Measurements from ENCODE around the gene SV2A.
"Not testable (repeated sequence)": the region's sequence is repeated elsewhere in the genome, so short reads cannot be mapped to it uniquely, and the experiment has no call there.

The SV2A gene

GRCh38 chr1:149888247-149888998, 29.2 kb downstream of the SV2A start:
- TF ChIP-seq CTCF (IDR thresholded peaks at IDR 0.05; ENCODE audit: insufficient read depth, low read depth, low read length, missing control alignments), result peak; percentile 70
- DNase-seq (ENCODE audit: low read depth), result peak; percentile 87
- peak overlapping the region; percentile 91 for H3K4me3 ChIP-seq (ENCODE audit: low read length)

- peak; percentile 98 for DNase-seq (ENCODE audit: low read depth)
- peak overlapping the region; percentile 91 for H3K4me3 ChIP-seq (ENCODE audit: low read length)
- TF ChIP-seq CTCF (IDR thresholded peaks at IDR 0.05; ENCODE audit: insufficient read depth, low read depth, low read length, missing control alignments), result no peak
Observed at GRCh38 chr1:149887456-149888246, 30.0 kb downstream of the SV2A start.

- peak overlapping the region; percentile 91 for H3K4me3 ChIP-seq (ENCODE audit: low read length)
- not testable (repeated sequence) for DNase-seq (ENCODE audit: low read depth)
Observed at GRCh38 chr1:149887196-149887455, 30.5 kb downstream of the SV2A start.

GRCh38 chr1:149886396-149887195, 31.0 kb downstream of the SV2A start:
- peak overlapping the region; percentile 91 for H3K4me3 ChIP-seq (ENCODE audit: low read length)
- TF ChIP-seq CTCF (IDR thresholded peaks at IDR 0.05; ENCODE audit: insufficient read depth, low read depth, low read length, missing control alignments), result no peak
- DNase-seq (ENCODE audit: low read depth), result peak; percentile 99

- peak overlapping the region; percentile 91 for H3K4me3 ChIP-seq (ENCODE audit: low read length)
- DNase-seq (ENCODE audit: low read depth), result peak; percentile 39
Observed at GRCh38 chr1:149886121-149886395, 31.6 kb downstream of the SV2A start.

GRCh38 chr1:149885339-149886120, 32.1 kb downstream of the SV2A start:
- peak overlapping the region; percentile 91 for H3K4me3 ChIP-seq (ENCODE audit: low read length)
- DNase-seq (ENCODE audit: low read depth), result peak; percentile 66
- peak; percentile 24 for TF ChIP-seq CTCF (IDR thresholded peaks at IDR 0.05; ENCODE audit: insufficient read depth, low read depth, low read length, missing control alignments)

GRCh38 chr1:149884433-149885338, 33.0 kb downstream of the SV2A start:
- no peak for TF ChIP-seq CTCF (IDR thresholded peaks at IDR 0.05; ENCODE audit: insufficient read depth, low read depth, low read length, missing control alignments)
- H3K4me3 ChIP-seq (ENCODE audit: low read length), result peak overlapping the region; percentile 91
- DNase-seq (ENCODE audit: low read depth), result no peak
